HepG2 (cell line): ENCODE data around the gene ZNF771. TPM values are rescaled to one million over a fixed set of nuclear protein-coding genes. Genes with fewer than 3 reads are reported as not detected.

Experiments
- CENPT ChIP-seq: sonication (generic); formaldehyde crosslinking; IDR thresholded peaks from 2 replicates; pipeline ENCODE4 v1.8.0; 2022; ENCODE audit warnings: low read depth, mild to moderate bottlenecking, moderate library complexity, missing genetic modification reagents
- CREM ChIP-seq, 2 experiments: sonication (generic) in 1 of 2; formaldehyde crosslinking in 1 of 2; IDR thresholded peaks; 2 replicates each; pipeline versions ENCODE4 v1.4.0 to v1.6.1; 2016 to 2020; ENCODE audit warnings: antibody characterized with exemption in 1 of 2, mild to moderate bottlenecking in 1 of 2, missing genetic modification reagents in 1 of 2
- HDAC6 ChIP-seq: fragments of 200-600 bp; sonication (generic); IDR thresholded peaks from 2 replicates; pipeline ENCODE4 v1.7.0; 2017; ENCODE audit warnings: mild to moderate bottlenecking, antibody characterized with exemption, low read length, low read depth
- HOXA9 ChIP-seq: sonication (generic); formaldehyde crosslinking; IDR thresholded peaks from 2 replicates; pipeline ENCODE4 v1.8.1; 2022; ENCODE audit warnings: missing genetic modification reagents, mild to moderate bottlenecking, moderate library complexity, borderline replicate concordance
- ZNF547 ChIP-seq: sonication (generic); formaldehyde crosslinking; IDR thresholded peaks from 2 replicates; pipeline ENCODE4 v1.5.1; 2020; ENCODE audit warnings: mild to moderate bottlenecking, missing genetic modification reagents
- ZNF775 ChIP-seq: sonication (generic); formaldehyde crosslinking; IDR thresholded peaks from 2 replicates; pipeline ENCODE4 v1.4.0; 2020; ENCODE audit warnings: missing genetic modification reagents, mild to moderate bottlenecking, moderate library complexity, borderline replicate concordance
- ZNF782 ChIP-seq: sonication (generic); formaldehyde crosslinking; IDR thresholded peaks from 2 replicates; pipeline ENCODE4 v1.4.0; 2020; ENCODE audit warnings: missing genetic modification reagents, mild to moderate bottlenecking, borderline replicate concordance
- ZNF792 ChIP-seq: IDR thresholded peaks from 2 replicates; pipeline ENCODE4 v1.6.1; 2016
- polyA plus RNA-seq, 8 experiments: library from polyadenylated mRNA; depleted of rRNA in 3 of 8; stranded (reverse) in 7 of 8; unstranded in 1 of 8; fragments of >200 nt; fragmentation: Illumina TruSeq in 4 of 8; extraction: Trizol in 4 of 8; gene quantifications; 2 replicates each; pipeline versions ENCODE4 v1.2.1 to v1.2.3, GENCODE V29; 2011 to 2016; ENCODE audit warnings: low read depth in 4 of 8, missing spikeins in 1 of 8, mixed read lengths in 1 of 8; ENCODE audit not compliant: insufficient read depth in 1 of 8
- total RNA-seq, 5 experiments: library from RNA; depleted of rRNA; stranded (reverse); fragments of >200 nt; fragmentation: Illumina TruSeq; extraction: Trizol; gene quantifications; 2 replicates each; pipeline ENCODE4 v1.2.3, GENCODE V29; 2016; ENCODE audit warnings: low read depth in 1 of 5
- TF ChIP-seq, protein P1 (sequence below): sonication (generic); formaldehyde crosslinking; IDR thresholded peaks from 2 replicates; pipeline ENCODE4 v1.5.1; 2020; ENCODE audit warnings: missing genetic modification reagents, mild to moderate bottlenecking, borderline replicate concordance
- TF ChIP-seq, protein P2 (sequence below): sonication (generic); formaldehyde crosslinking; IDR thresholded peaks from one replicate; pipeline ENCODE4 v1.5.1; 2020; ENCODE audit warnings: mild to moderate bottlenecking, missing genetic modification reagents; ENCODE audit errors: not compliant biosample characterization
- TF ChIP-seq, protein P3 (sequence below), 2 experiments: sonication (generic) in 1 of 2; formaldehyde crosslinking in 1 of 2; IDR thresholded peaks; 2 replicates each; pipeline versions ENCODE4 v1.4.0 to v1.6.1; 2018 to 2020; ENCODE audit warnings: missing genetic modification reagents in 2 of 2, borderline replicate concordance in 1 of 2, low read depth in 1 of 2, mild to moderate bottlenecking in 1 of 2, missing biosample characterization in 1 of 2
- TF ChIP-seq, protein P4 (sequence below): sonication (generic); formaldehyde crosslinking; IDR thresholded peaks from 2 replicates; pipeline ENCODE4 v1.8.0; 2022; ENCODE audit warnings: missing genetic modification reagents, mild to moderate bottlenecking, moderate library complexity, borderline replicate concordance

ZNF771 gene
- total and polyA plus RNA-seq, 2 of the 13 experiments (the other 11 are each of a cell fraction or from before 2014, with no cell fraction given): 5.0 to 11.8 TPM

DNA sequence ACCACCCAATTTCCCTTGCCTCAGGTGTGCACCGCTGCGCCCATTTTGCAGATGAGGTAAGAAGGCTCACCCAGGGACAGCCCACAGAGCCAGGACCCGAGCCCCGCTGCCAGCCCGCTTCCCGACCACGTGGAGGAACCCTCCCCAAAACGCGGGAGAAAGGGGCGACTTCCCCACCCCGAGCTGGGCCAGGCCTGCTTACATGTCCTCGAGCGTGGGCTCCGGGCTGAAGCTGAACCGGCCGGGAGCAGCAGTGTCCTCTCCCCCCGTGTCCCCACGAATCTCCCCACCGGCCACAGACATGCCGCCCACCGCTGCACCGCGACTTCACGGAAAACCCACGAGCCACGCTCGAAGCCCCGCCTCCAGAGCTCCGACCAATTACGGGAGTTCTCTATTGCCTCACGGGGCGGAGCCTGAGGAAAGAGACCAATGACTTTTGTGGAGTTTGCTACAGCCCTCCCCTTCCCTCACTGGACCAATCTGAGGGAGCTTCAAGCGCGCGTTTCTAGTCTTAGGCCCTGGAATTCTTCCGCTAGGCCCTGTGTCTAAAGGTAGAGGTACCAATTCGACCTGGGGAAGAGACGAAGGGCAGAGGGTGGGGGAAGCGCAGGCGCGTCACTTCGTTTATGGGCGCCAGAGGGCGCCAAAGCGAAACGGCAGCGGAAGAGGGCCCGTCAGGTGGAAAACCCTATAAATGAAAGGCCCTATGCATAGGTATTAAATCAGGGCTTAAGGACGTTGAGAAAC is 22.4 kb downstream of the ZNF771 start, which contains the start of gene DCTPP1 (continued):
- TF ChIP-seq, protein P1, sequence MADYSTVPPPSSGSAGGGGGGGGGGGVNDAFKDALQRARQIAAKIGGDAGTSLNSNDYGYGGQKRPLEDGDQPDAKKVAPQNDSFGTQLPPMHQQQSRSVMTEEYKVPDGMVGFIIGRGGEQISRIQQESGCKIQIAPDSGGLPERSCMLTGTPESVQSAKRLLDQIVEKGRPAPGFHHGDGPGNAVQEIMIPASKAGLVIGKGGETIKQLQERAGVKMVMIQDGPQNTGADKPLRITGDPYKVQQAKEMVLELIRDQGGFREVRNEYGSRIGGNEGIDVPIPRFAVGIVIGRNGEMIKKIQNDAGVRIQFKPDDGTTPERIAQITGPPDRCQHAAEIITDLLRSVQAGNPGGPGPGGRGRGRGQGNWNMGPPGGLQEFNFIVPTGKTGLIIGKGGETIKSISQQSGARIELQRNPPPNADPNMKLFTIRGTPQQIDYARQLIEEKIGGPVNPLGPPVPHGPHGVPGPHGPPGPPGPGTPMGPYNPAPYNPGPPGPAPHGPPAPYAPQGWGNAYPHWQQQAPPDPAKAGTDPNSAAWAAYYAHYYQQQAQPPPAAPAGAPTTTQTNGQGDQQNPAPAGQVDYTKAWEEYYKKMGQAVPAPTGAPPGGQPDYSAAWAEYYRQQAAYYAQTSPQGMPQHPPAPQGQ (CRISPR knock-in tag): no peak; the same call in 1 of the 2 replicates
- TF ChIP-seq ZNF547 (CRISPR knock-in tag): peak; percentile 30
- no peak for TF ChIP-seq HDAC6
- peak; percentile 82 for TF ChIP-seq ZNF792 (CRISPR knock-in tag)
- TF ChIP-seq ZNF775 (CRISPR knock-in tag): peak; percentile 73; the same call in 1 of the 2 replicates
- TF ChIP-seq, protein P2, sequence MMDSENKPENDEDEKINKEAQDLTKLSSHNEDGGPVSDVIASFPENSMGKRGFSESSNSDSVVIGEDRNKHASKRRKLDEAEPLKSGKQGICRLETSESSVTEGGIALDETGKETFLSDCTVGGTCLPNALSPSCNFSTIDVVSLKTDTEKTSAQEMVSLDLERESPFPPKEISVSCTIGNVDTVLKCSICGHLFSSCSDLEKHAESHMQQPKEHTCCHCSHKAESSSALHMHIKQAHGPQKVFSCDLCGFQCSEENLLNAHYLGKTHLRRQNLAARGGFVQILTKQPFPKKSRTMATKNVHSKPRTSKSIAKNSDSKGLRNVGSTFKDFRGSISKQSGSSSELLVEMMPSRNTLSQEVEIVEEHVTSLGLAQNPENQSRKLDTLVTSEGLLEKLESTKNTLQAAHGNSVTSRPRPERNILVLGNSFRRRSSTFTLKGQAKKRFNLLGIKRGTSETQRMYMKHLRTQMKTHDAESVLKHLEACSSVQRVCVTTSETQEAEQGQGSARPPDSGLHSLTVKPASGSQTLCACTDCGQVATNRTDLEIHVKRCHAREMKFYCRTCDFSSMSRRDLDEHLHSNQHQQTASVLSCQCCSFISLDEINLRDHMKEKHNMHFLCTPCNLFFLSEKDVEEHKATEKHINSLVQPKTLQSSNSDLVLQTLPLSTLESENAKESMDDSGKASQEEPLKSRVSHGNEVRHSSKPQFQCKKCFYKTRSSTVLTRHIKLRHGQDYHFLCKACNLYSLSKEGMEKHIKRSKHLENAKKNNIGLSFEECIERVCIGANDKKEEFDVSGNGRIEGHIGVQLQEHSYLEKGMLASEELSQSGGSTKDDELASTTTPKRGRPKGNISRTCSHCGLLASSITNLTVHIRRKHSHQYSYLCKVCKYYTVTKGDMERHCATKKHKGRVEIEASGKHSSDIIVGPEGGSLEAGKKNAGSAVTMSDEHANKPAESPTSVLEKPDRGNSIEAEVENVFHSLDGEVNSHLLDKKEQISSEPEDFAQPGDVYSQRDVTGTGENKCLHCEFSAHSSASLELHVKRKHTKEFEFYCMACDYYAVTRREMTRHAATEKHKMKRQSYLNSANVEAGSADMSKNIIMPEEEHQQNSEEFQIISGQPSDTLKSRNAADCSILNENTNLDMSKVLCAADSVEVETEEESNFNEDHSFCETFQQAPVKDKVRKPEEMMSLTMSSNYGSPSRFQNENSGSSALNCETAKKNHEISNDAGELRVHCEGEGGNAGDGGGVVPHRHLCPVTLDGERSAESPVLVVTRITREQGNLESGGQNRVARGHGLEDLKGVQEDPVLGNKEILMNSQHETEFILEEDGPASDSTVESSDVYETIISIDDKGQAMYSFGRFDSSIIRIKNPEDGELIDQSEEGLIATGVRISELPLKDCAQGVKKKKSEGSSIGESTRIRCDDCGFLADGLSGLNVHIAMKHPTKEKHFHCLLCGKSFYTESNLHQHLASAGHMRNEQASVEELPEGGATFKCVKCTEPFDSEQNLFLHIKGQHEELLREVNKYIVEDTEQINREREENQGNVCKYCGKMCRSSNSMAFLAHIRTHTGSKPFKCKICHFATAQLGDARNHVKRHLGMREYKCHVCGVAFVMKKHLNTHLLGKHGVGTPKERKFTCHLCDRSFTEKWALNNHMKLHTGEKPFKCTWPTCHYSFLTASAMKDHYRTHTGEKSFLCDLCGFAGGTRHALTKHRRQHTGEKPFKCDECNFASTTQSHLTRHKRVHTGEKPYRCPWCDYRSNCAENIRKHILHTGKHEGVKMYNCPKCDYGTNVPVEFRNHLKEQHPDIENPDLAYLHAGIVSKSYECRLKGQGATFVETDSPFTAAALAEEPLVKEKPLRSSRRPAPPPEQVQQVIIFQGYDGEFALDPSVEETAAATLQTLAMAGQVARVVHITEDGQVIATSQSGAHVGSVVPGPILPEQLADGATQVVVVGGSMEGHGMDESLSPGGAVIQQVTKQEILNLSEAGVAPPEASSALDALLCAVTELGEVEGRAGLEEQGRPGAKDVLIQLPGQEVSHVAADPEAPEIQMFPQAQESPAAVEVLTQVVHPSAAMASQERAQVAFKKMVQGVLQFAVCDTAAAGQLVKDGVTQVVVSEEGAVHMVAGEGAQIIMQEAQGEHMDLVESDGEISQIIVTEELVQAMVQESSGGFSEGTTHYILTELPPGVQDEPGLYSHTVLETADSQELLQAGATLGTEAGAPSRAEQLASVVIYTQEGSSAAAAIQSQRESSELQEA (CRISPR knock-in tag): no peak
- 0 out of 2 replicates have a peak, but pooled peaks have one; percentile 63 for TF ChIP-seq CENPT (CRISPR knock-in tag)
- TF ChIP-seq, protein P3, sequence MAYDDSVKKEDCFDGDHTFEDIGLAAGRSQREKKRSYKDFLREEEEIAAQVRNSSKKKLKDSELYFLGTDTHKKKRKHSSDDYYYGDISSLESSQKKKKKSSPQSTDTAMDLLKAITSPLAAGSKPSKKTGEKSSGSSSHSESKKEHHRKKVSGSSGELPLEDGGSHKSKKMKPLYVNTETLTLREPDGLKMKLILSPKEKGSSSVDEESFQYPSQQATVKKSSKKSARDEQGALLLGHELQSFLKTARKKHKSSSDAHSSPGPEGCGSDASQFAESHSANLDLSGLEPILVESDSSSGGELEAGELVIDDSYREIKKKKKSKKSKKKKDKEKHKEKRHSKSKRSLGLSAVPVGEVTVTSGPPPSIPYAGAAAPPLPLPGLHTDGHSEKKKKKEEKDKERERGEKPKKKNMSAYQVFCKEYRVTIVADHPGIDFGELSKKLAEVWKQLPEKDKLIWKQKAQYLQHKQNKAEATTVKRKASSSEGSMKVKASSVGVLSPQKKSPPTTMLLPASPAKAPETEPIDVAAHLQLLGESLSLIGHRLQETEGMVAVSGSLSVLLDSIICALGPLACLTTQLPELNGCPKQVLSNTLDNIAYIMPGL (CRISPR knock-in tag; IDR thresholded peaks at IDR 0.05; ENCODE audit: borderline replicate concordance in 1 of 2, low read depth in 1 of 2): peak; percentile 99
- TF ChIP-seq CREM (IDR thresholded peaks at IDR 0.05): peak; percentile 78
- TF ChIP-seq CREM (CRISPR knock-in tag; IDR thresholded peaks at IDR 0.05): no peak
- peak; percentile 91 for TF ChIP-seq ZNF782 (CRISPR knock-in tag)
- TF ChIP-seq HOXA9: no peak
- TF ChIP-seq, protein P4, sequence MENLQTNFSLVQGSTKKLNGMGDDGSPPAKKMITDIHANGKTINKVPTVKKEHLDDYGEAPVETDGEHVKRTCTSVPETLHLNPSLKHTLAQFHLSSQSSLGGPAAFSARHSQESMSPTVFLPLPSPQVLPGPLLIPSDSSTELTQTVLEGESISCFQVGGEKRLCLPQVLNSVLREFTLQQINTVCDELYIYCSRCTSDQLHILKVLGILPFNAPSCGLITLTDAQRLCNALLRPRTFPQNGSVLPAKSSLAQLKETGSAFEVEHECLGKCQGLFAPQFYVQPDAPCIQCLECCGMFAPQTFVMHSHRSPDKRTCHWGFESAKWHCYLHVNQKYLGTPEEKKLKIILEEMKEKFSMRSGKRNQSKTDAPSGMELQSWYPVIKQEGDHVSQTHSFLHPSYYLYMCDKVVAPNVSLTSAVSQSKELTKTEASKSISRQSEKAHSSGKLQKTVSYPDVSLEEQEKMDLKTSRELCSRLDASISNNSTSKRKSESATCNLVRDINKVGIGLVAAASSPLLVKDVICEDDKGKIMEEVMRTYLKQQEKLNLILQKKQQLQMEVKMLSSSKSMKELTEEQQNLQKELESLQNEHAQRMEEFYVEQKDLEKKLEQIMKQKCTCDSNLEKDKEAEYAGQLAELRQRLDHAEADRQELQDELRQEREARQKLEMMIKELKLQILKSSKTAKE: no peak; the same call in 1 of the 2 replicates
